ENCODE data around the gene APOBEC3H.
"Not testable (repeated sequence)": the region's sequence is repeated elsewhere in the genome, so short reads cannot be mapped to it uniquely, and the experiment has no call there.

DNA sequence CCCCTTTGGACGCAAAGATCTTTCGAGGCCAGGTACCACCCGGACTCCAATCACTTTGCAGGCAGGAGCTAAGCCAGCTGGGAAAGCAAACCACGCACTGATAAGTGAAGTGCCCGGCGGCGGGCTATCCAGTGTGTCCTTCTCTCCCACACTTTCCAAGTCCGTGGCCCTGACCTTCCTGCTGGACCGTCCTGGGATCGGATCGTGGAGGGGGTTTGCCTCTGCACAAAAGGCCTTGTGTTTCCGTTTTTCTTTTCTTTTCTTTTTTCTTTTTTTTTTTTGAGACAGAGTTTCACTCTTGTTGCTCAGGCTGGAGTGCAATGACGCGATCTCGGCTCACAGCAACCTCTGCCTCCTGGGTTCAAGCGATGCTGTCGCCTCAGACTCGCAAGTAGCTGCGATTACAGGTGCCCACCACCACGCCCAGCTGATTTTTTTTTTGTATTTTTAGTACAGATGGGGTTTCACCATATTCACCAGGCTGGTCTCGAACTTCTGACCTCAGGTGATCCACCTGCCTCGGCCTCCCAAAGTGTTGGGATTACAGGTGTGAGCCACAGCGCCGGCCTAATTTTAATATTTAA is 17.9 kb upstream of the APOBEC3H start:
- not testable (repeated sequence) for TF ChIP-seq CTCF (conservative IDR thresholded peaks at IDR 0.05); EZH2 (IDR thresholded peaks at IDR 0.05; ENCODE audit: low read depth)
